MCF 10A (cell line): ENCODE measurements around the gene AJAP1. TPM values are rescaled to one million over a fixed set of nuclear protein-coding genes. Genes with fewer than 3 reads are reported as not detected.

Experiments
- BruUV-seq: library from RNA; stranded (reverse); fragments of 400-500 nt; replicated peaks from 2 replicates; lab custom pipeline; 2021; lab: Mats Ljungman, UMichigan
- CTCF ChIA-PET: fragments of 300-600 bp; sonication (Branson Sonifier 250); formaldehyde crosslinking; extraction: SDS; loops from one replicate; lab custom pipeline; 2021; ENCODE audit warnings: antibody characterized with exemption, inconsistent platforms; lab: Yijun Ruan, JAX
- POLR2A ChIA-PET: fragments of 300-600, 350-650 bp; sonication (Branson Sonifier 250); formaldehyde crosslinking; extraction: SDS; loops from one replicate; lab custom pipeline; 2020; ENCODE audit warnings: antibody characterized with exemption, inconsistent platforms; lab: Yijun Ruan, JAX
- DNase-seq: peaks from one replicate; pipeline ENCODE4 v3.0.0-alpha.2; 2018; ENCODE audit not compliant: unreplicated experiment
- H3K27ac Mint-ChIP-seq: one replicate; pipeline ENCODE4 v1.8.0; 2022; ENCODE audit warnings: mild to moderate bottlenecking, low read depth, mixed read lengths; ENCODE audit not compliant: unreplicated experiment
- H3K27me3 Mint-ChIP-seq: one replicate; pipeline ENCODE4 v1.8.0; 2022; ENCODE audit warnings: mixed read lengths; ENCODE audit not compliant: insufficient read depth, unreplicated experiment
- H3K36me3 Mint-ChIP-seq: one replicate; pipeline ENCODE4 v1.8.0; 2022; ENCODE audit warnings: mild to moderate bottlenecking, moderate library complexity, mixed read lengths; ENCODE audit not compliant: insufficient read depth, unreplicated experiment
- H3K4me1 Mint-ChIP-seq: one replicate; pipeline ENCODE4 v1.8.0; 2022; ENCODE audit warnings: mixed read lengths; ENCODE audit not compliant: insufficient read depth, unreplicated experiment
- H3K4me3 Mint-ChIP-seq: one replicate; pipeline ENCODE4 v1.8.0; 2022; ENCODE audit warnings: mild to moderate bottlenecking, moderate library complexity, mixed read lengths; ENCODE audit not compliant: unreplicated experiment
- H3K9me3 Mint-ChIP-seq: one replicate; pipeline ENCODE4 v1.8.0; 2022; ENCODE audit warnings: mixed read lengths; ENCODE audit not compliant: unreplicated experiment
- intact Hi-C: fragments of 100-400 bp; cut with micrococcal nuclease; formaldehyde crosslinking; loops from 2 replicates; pipeline ENCODE4 v1.14.1; 2022
- total RNA-seq: library from RNA; stranded (reverse); gene quantifications from 2 replicates; pipeline ENCODE4 v1.2.3, GENCODE V29; 2022
- TF ChIP-seq, protein P1 (sequence below): fragments of 200-600 bp; IDR thresholded peaks from one replicate; pipeline ENCODE4 v1.8.0; 2022; ENCODE audit warnings: antibody characterized with exemption, mild to moderate bottlenecking; ENCODE audit not compliant: unreplicated experiment

The AJAP1 gene
- total RNA-seq, 1 experiment from 2014 or later: not detected

- H3K36me3 Mint-ChIP-seq: no peaks in the 10 kb centered on the region
- H3K4me3 Mint-ChIP-seq: no peak overlapping the region
- CTCF ChIA-PET: no interaction called here
- POLR2A ChIA-PET: no interaction called here
- H3K27me3 Mint-ChIP-seq: no peaks in the 10 kb centered on the region
- H3K4me1 Mint-ChIP-seq: no peaks in the 10 kb centered on the region
- TF ChIP-seq, protein P1, sequence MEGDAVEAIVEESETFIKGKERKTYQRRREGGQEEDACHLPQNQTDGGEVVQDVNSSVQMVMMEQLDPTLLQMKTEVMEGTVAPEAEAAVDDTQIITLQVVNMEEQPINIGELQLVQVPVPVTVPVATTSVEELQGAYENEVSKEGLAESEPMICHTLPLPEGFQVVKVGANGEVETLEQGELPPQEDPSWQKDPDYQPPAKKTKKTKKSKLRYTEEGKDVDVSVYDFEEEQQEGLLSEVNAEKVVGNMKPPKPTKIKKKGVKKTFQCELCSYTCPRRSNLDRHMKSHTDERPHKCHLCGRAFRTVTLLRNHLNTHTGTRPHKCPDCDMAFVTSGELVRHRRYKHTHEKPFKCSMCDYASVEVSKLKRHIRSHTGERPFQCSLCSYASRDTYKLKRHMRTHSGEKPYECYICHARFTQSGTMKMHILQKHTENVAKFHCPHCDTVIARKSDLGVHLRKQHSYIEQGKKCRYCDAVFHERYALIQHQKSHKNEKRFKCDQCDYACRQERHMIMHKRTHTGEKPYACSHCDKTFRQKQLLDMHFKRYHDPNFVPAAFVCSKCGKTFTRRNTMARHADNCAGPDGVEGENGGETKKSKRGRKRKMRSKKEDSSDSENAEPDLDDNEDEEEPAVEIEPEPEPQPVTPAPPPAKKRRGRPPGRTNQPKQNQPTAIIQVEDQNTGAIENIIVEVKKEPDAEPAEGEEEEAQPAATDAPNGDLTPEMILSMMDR: no peak
- peaks cover 10% of the 10 kb centered on the region for H3K9me3 Mint-ChIP-seq
- no peak for DNase-seq
- intact Hi-C loops: no loop called here
- no peak overlapping the region for H3K27ac Mint-ChIP-seq
- BruUV-seq: no TSS peak
Measured at GRCh38 chr1:4708840-4709507, 54.6 kb downstream of the AJAP1 start.

GRCh38 chr1:4709641-4710040 lies 55.2 kb downstream of the AJAP1 start:
- H3K27me3 Mint-ChIP-seq: no peaks in the 10 kb centered on the region
- no peaks in the 10 kb centered on the region for H3K36me3 Mint-ChIP-seq
- peaks cover 10% of the 10 kb centered on the region for H3K9me3 Mint-ChIP-seq
- no peaks in the 10 kb centered on the region for H3K4me1 Mint-ChIP-seq
- ChIA-PET POLR2A (no interaction called here), CTCF (no interaction called here)
- DNase-seq: no peak
- H3K27ac Mint-ChIP-seq: no peak overlapping the region
- no TSS peak for BruUV-seq
- TF ChIP-seq, protein P1: no peak
- intact Hi-C loops: no loop called here
- no peak overlapping the region for H3K4me3 Mint-ChIP-seq

DNA sequence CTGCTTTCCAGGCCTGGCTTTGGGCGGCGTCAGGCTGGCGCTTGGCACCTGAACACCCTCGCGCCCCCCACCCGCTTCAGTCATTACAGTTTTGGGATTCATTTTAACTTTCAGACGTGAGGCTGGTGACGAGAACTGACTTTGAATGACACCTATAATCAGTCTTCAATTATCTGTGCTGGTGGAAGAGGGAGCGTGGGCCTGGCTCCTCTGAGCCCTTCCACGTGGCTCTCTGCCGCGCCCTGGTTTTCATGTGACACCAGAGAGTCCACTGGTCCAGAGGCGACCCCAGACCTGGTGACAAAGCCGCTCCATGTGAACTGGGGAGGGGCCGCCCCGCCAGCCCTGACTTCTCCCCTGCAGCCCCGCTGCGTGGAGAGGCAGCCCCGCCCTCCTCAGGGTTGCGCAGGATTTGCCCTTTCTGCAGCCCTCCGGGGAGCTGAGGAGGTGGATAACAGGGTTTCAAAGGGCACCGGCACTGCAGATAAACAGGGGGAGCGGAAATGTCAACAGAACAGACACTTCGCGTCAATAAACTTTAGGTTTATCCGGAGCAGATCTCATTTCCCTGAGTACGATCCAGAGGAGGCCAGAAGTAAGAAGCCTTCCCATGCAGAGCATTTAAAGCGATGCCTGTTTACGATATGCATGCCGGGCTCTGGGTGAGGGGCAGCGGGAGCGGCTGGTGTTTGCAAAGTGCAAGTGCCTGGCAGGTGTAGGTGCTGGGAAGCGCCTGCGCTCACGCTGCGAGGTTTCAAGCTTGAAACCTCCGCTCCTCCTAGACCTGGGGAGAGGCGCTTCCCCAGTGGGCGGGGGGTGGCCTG lies 56.4 kb downstream of the AJAP1 start:
- no peaks in the 10 kb centered on the region for H3K4me1 Mint-ChIP-seq
- peaks cover 10% of the 10 kb centered on the region for H3K9me3 Mint-ChIP-seq
- H3K27me3 Mint-ChIP-seq: no peaks in the 10 kb centered on the region
- H3K27ac Mint-ChIP-seq: no peak overlapping the region
- ChIA-PET POLR2A (no interaction called here), CTCF (interaction anchor here (0.7 kb wide), 1 partner anchor 32 kb away, joined by 3 read pairs; no protein-coding TSS in a partner anchor)
- TF ChIP-seq, protein P1: no peak
- BruUV-seq: no TSS peak
- no peaks in the 10 kb centered on the region for H3K36me3 Mint-ChIP-seq
- H3K4me3 Mint-ChIP-seq: no peak overlapping the region
- DNase-seq: no peak
- intact Hi-C loops: no loop called here
